Measurements from ENCODE around the gene PLCB4. TPM values are rescaled to one million over a fixed set of nuclear protein-coding genes. Genes with fewer than 3 reads are reported as not detected.
"Not testable (repeated sequence)": the region's sequence is repeated elsewhere in the genome, so short reads cannot be mapped to it uniquely, and the experiment has no call there.

PLCB4 gene
- total and polyA plus RNA-seq, 12 donors, result 0.26 to 8.5 (median 2.8) TPM

- 88 to 93% (median 88%) methylated on average over 1 of the region's 1 CpG for WGBS, 4 donors
- no peak for TF ChIP-seq CTCF (IDR thresholded peaks at IDR 0.05)
- no peak for TF ChIP-seq POLR2A (IDR thresholded peaks at IDR 0.05)
- H3K4me1 ChIP-seq (replicated peaks in 1 of 2), result no peaks in the 10 kb centered on the region
- H3K27me3 ChIP-seq, result peaks cover 3% of the 10 kb centered on the region
- H3K27ac ChIP-seq, result no peak overlapping the region
- H3K36me3 ChIP-seq (replicated peaks in 1 of 2), result no peaks in the 10 kb centered on the region
- intact Hi-C loops (cut with DNase I), result no loop called here
- H3K9me3 ChIP-seq (replicated peaks in 1 of 3), result no peaks in the 10 kb centered on the region
- no peak overlapping the region for H3K4me3 ChIP-seq
- DNase-seq, result no peak
Measured at GRCh38 chr20:9374480-9374879, 305.6 kb downstream of the PLCB4 start.

GRCh38 chr20:9375221-9375681, 306.4 kb downstream of the PLCB4 start:
- H3K4me3 ChIP-seq, result no peak overlapping the region
- H3K27me3 ChIP-seq, result peaks cover 5% of the 10 kb centered on the region
- no peaks in the 10 kb centered on the region for H3K9me3 ChIP-seq (replicated peaks in 1 of 3)
- intact Hi-C loops (cut with DNase I), result no loop called here
- WGBS, 4 donors, result 66 to 76% (median 69%) methylated on average over 1 of the region's 1 CpG
- TF ChIP-seq CTCF (IDR thresholded peaks at IDR 0.05) (no peak), POLR2A (IDR thresholded peaks at IDR 0.05) (no peak)
- no peak overlapping the region for H3K27ac ChIP-seq
- no peaks in the 10 kb centered on the region for H3K4me1 ChIP-seq (replicated peaks in 1 of 2)
- H3K36me3 ChIP-seq (replicated peaks in 1 of 2), result no peaks in the 10 kb centered on the region
- no peak for DNase-seq

DNA sequence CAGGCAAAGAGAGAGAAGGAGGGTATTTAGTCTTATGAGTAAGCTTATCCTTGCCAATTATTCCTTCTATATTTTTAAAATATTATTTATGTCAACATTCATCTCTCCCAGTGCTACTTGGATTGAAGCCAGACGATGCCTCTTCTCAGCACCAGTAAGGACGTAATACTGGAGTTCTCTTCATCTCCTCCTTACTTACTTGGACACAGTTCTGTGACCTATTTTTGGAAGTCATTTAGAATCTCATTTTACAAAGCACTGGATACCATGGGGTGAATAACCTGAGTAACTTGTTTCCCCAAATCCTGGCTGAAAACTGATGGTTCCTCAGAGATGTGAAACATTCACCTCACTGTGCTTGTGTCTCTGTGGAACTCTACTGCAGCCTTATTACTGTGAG, 308.1 kb downstream of the PLCB4 start:
- TF ChIP-seq POLR2A (IDR thresholded peaks at IDR 0.05), result no peak
- no peak for TF ChIP-seq CTCF (IDR thresholded peaks at IDR 0.05)

DNA sequence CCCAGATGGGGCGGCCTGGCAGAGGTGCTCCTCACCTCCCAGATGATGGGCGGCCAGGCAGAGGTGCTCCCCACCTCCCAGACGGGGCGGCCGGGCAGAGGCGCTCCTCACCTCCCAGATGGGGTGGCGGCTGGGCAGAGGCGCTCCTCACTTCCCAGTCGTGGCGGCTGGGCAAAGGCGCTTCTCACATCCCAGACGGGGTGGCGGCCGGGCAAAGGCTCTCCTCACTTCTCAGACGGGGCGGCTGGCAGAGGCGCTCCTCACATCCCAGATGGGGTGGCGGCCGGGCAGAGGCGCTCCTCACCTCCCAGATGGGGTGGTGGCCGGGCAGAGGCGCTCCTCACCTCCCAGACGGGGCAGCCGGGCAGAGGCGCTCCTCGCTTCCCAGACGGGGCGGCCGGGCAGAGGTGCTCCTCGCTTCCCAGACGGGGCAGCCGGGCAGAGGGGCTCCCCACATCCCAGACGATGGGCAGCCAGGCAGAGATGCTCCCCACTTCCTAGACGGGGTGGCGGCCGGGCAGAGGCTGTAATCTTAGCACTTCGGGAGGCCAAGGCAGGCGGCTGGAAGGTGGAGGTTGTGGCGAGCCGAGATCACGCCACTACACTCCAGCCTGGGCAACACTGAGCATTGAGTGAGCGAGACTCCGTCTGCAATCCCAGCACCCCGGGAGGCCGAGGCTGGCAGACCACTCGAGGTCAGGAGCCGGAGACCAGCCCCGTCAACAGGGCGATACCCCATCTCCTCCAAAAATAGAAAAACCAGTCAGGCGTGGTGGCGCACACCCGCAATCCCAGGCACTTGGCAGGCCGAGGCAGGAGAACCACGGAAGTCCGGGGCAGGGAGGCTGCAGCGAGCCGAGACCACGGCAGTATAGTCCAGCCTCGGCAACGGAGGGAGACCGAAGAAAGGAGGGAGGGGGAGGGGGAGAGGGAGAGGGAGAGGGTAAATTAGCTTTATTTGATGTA, 316.7 kb downstream of the PLCB4 start:
- H3K9me3 ChIP-seq (replicated peaks in 1 of 3); intact Hi-C loops (cut with DNase I); H3K27me3 ChIP-seq; H3K36me3 ChIP-seq (replicated peaks in 1 of 2); H3K4me3 ChIP-seq; DNase-seq; H3K4me1 ChIP-seq (replicated peaks in 1 of 2); H3K27ac ChIP-seq: not testable (repeated sequence)
- WGBS, 4 donors, result 91 to 96% (median 94%) methylated on average over 23 to 61 of the region's 61 CpGs

More for the DNA sequence above, 308.1 kb downstream of the PLCB4 start:
- 44 to 71% (median 53%) methylated on average over 2 of the region's 2 CpGs for WGBS, 4 donors
- DNase-seq, result no peak
- intact Hi-C loops (cut with DNase I), result no loop called here
- H3K27me3 ChIP-seq, result peaks cover 5% of the 10 kb centered on the region
- no peaks in the 10 kb centered on the region for H3K9me3 ChIP-seq (replicated peaks in 1 of 3)
- no peak overlapping the region for H3K4me3 ChIP-seq
- H3K27ac ChIP-seq, result no peak overlapping the region
- no peaks in the 10 kb centered on the region for H3K4me1 ChIP-seq (replicated peaks in 1 of 2)
- H3K36me3 ChIP-seq (replicated peaks in 1 of 2), result no peaks in the 10 kb centered on the region

All from adrenal gland (tissue), 12 donors.